ENCODE measurements around the gene PLA2G2E.
A peak's percentile ranks its signal among the peaks of the same experiment; 100 is the strongest.
"Not testable (repeated sequence)": the region's sequence is repeated elsewhere in the genome, so short reads cannot be mapped to it uniquely, and the experiment has no call there.

The PLA2G2E gene

GRCh38 chr1:19884312-19884711, 39.1 kb downstream of the PLA2G2E start:
- DNase-seq (ENCODE audit: low read depth, low spot score): no peak

- DNase-seq (ENCODE audit: low read depth, low spot score): peak; percentile 93
These were observed 41.0 kb downstream of the PLA2G2E start, which contains the start of gene OTUD3 for GRCh38 chr1:19882111-19883071. Gene OTUD3, plus strand, starts transcription at chr1:19882395. Its CDS starts 119 bp downstream, at chr1:19882514.

GRCh38 chr1:19880841-19881240, 42.6 kb downstream of the PLA2G2E start:
- DNase-seq (ENCODE audit: low read depth, low spot score): not testable (repeated sequence)

GRCh38 chr1:19879661-19880060, 43.8 kb downstream of the PLA2G2E start:
- no peak for DNase-seq (ENCODE audit: low read depth, low spot score)

- DNase-seq (ENCODE audit: low read depth, low spot score): no peak
These were observed 44.2 kb downstream of the PLA2G2E start for GRCh38 chr1:19879227-19879626.

- DNase-seq (ENCODE audit: low read depth, low spot score): no peak
These were observed 44.8 kb downstream of the PLA2G2E start for GRCh38 chr1:19878637-19878985.

GRCh38 chr1:19877821-19878636, 45.4 kb downstream of the PLA2G2E start:
- no peak for DNase-seq (ENCODE audit: low read depth, low spot score)

GRCh38 chr1:19877181-19877750, 46.2 kb downstream of the PLA2G2E start:
- no peak for DNase-seq (ENCODE audit: low read depth, low spot score)

GRCh38 chr1:19872190-19872589, 51.2 kb downstream of the PLA2G2E start:
- DNase-seq (ENCODE audit: low read depth, low spot score): no peak

Measured in smooth muscle cell of the brain vasculature (primary cell).